ENCODE measurements around the gene SACM1L.
"Not testable (repeated sequence)": the region's sequence is repeated elsewhere in the genome, so short reads cannot be mapped to it uniquely, and the experiment has no call there.

Gene SACM1L

GRCh38 chr3:45742461-45743089 is 53.4 kb downstream of the SACM1L start:
- DNase-seq (ENCODE audit: low read depth): no peak

GRCh38 chr3:45746165-45746776 is 57.1 kb downstream of the SACM1L start:
- DNase-seq (ENCODE audit: low read depth): no peak

- DNase-seq (ENCODE audit: low read depth): no peak
Observed at GRCh38 chr3:45746777-45747622, 57.8 kb downstream of the SACM1L start.

- DNase-seq (ENCODE audit: low read depth): no peak
Observed at GRCh38 chr3:45748068-45748467, 58.9 kb downstream of the SACM1L start.

- not testable (repeated sequence) for DNase-seq (ENCODE audit: low read depth)
Observed at GRCh38 chr3:45749036-45749600, 59.9 kb downstream of the SACM1L start.

GRCh38 chr3:45749880-45750279 is 60.7 kb downstream of the SACM1L start:
- DNase-seq (ENCODE audit: low read depth): no peak

GRCh38 chr3:45751537-45752242 is 62.5 kb downstream of the SACM1L start:
- DNase-seq (ENCODE audit: low read depth): no peak

GRCh38 chr3:45753095-45753494 is 63.9 kb downstream of the SACM1L start:
- DNase-seq (ENCODE audit: low read depth): no peak

- no peak for DNase-seq (ENCODE audit: low read depth)
Observed at GRCh38 chr3:45754461-45754860, 65.3 kb downstream of the SACM1L start.

- no peak for DNase-seq (ENCODE audit: low read depth)
Observed at GRCh38 chr3:45756055-45756454, 66.9 kb downstream of the SACM1L start.

GRCh38 chr3:45757141-45757540 is 67.9 kb downstream of the SACM1L start:
- not testable (repeated sequence) for DNase-seq (ENCODE audit: low read depth)

- DNase-seq (ENCODE audit: low read depth): no peak
Observed at GRCh38 chr3:45758871-45759270, 69.7 kb downstream of the SACM1L start.

- no peak for DNase-seq (ENCODE audit: low read depth)
Observed at GRCh38 chr3:45759851-45760250, 70.7 kb downstream of the SACM1L start.

GRCh38 chr3:45760878-45761711 is 71.9 kb downstream of the SACM1L start:
- DNase-seq (ENCODE audit: low read depth): peak; percentile 15

- DNase-seq (ENCODE audit: low read depth): no peak
Observed at GRCh38 chr3:45761831-45762230, 72.6 kb downstream of the SACM1L start.

- no peak for DNase-seq (ENCODE audit: low read depth)
Observed at GRCh38 chr3:45762647-45763302, 73.6 kb downstream of the SACM1L start.

GRCh38 chr3:45763303-45763675 is 74.1 kb downstream of the SACM1L start:
- no peak for DNase-seq (ENCODE audit: low read depth)

GRCh38 chr3:45765266-45765851 is 76.2 kb downstream of the SACM1L start:
- no peak for DNase-seq (ENCODE audit: low read depth)

GRCh38 chr3:45765958-45766357 is 76.8 kb downstream of the SACM1L start:
- no peak for DNase-seq (ENCODE audit: low read depth)

GRCh38 chr3:45771166-45771775 is 82.1 kb downstream of the SACM1L start:
- DNase-seq (ENCODE audit: low read depth): no peak

Data from GM04504 (cell line).